ENCODE data around the gene LRMDA.

LRMDA gene

GRCh38 chr10:75911426-75911825 lies 480.0 kb downstream of the LRMDA start:
- H3K4me3 ChIP-seq (ENCODE audit: low read depth, low read length): no peak overlapping the region
- no peak for TF ChIP-seq CTCF (IDR thresholded peaks at IDR 0.05; ENCODE audit: control insufficient read depth, extremely low read depth, insufficient read depth)
- DNase-seq (ENCODE audit: low read depth): no peak

GRCh38 chr10:75916906-75917305 lies 485.5 kb downstream of the LRMDA start:
- DNase-seq (ENCODE audit: low read depth): no peak
- TF ChIP-seq CTCF (IDR thresholded peaks at IDR 0.05; ENCODE audit: control insufficient read depth, extremely low read depth, insufficient read depth): no peak
- no peak overlapping the region for H3K4me3 ChIP-seq (ENCODE audit: low read depth, low read length)

- DNase-seq (ENCODE audit: low read depth): no peak
- H3K4me3 ChIP-seq (ENCODE audit: low read depth, low read length): no peak overlapping the region
- TF ChIP-seq CTCF (IDR thresholded peaks at IDR 0.05; ENCODE audit: control insufficient read depth, extremely low read depth, insufficient read depth): no peak
Observed at GRCh38 chr10:75919913-75920312, 488.5 kb downstream of the LRMDA start.

GRCh38 chr10:75922435-75922834 lies 491.0 kb downstream of the LRMDA start:
- H3K4me3 ChIP-seq (ENCODE audit: low read depth, low read length): no peak overlapping the region
- no peak for DNase-seq (ENCODE audit: low read depth)
- TF ChIP-seq CTCF (IDR thresholded peaks at IDR 0.05; ENCODE audit: control insufficient read depth, extremely low read depth, insufficient read depth): peak; percentile 35; the same call in 1 of the 2 replicates

GRCh38 chr10:75924309-75924902 lies 493.0 kb downstream of the LRMDA start:
- H3K4me3 ChIP-seq (ENCODE audit: low read depth, low read length): no peak overlapping the region
- no peak for DNase-seq (ENCODE audit: low read depth)
- no peak for TF ChIP-seq CTCF (IDR thresholded peaks at IDR 0.05; ENCODE audit: control insufficient read depth, extremely low read depth, insufficient read depth)

DNA sequence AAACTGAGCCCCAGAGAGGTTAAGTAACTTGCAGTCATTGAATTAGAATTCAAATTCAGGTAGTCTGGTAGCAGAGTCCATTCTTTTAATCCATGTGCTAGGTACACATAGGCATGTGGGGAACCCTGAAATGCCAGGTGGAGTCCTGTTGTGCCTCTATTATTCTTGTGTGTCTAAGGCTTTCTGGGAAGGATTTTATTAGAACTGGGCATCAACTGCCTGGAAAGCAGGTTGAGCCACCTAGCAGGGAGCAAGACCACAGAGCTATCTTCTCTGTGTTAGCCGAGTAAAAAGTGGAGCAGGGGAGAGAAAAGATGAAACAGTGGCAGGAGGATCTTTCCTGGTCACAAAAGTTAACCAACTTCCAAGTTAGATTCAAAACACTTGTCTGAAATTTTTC lies 494.6 kb downstream of the LRMDA start:
- TF ChIP-seq CTCF (IDR thresholded peaks at IDR 0.05; ENCODE audit: control insufficient read depth, extremely low read depth, insufficient read depth): no peak
- DNase-seq (ENCODE audit: low read depth): no peak
- H3K4me3 ChIP-seq (ENCODE audit: low read depth, low read length): no peak overlapping the region

- TF ChIP-seq CTCF (IDR thresholded peaks at IDR 0.05; ENCODE audit: control insufficient read depth, extremely low read depth, insufficient read depth): no peak
- no peak overlapping the region for H3K4me3 ChIP-seq (ENCODE audit: low read depth, low read length)
- DNase-seq (ENCODE audit: low read depth): no peak
Observed at GRCh38 chr10:75926763-75927162, 495.3 kb downstream of the LRMDA start.

Measured in LNCaP clone FGC (cell line).